ENCODE measurements around the gene EML2.

DNA sequence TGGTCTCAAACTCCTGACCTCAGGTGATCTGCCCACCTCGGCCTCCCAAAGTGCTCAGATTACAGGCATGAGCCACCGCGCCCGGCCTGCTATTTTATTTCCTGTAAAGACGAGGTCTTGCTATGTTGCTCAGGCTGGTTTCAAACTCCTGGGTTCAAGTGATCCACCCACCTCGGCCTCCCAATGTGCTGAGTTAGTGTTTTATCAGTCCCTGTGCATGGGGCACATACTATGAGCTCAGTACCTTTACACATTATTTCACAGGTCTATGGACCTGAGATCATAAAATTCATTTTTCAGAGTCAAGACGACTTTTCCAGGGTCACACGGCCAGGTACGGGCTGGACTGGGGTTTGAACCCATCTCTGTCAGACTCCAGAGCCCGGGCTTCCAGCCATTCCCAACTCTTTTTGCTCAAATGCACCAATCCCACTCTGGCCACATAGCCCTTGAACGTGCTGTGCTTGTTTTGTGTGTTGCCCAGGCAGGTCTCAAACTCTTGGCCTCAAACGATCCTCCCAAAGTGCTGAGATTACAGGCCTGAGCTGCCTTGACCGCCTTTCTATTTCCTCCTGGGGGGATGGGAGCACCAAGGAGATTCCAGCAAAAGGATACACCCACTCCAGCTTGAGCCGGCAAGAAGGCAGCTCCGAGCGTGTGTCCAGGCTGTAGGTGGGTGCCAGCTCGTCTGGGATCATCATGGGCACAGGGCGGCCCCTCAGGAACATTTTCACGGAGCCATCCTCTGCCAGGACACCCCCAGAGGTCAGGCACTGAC lies 1.1 kb downstream of the EML2 start:
- TF ChIP-seq CTCF (IDR thresholded peaks at IDR 0.05), result no peak
- peak; percentile 44 for TF ChIP-seq POLR2AphosphoS5 (IDR thresholded peaks at IDR 0.05)
